CD14-positive monocyte (primary cell): ENCODE data around the gene SLC9A9. TPM values are rescaled to one million over a fixed set of nuclear protein-coding genes. Genes with fewer than 3 reads are reported as not detected.

Experiments
- DNase-seq, 3 donors: peaks; one replicate each; pipeline ENCODE4 v3.0.0-alpha.2; 2011 to 2022
- H2AFZ ChIP-seq: 2 replicates; pipeline ENCODE4 v1.6.0; 2012; ENCODE audit warnings: mild to moderate bottlenecking, low read depth, low read length, inconsistent platforms; ENCODE audit not compliant: insufficient read depth, poor library complexity, severe bottlenecking
- H3K27ac ChIP-seq, 2 donors: 1 replicate in 1 of 2; 2 replicates in 1 of 2; pipeline ENCODE4 v1.5.1; 2012 to 2013; ENCODE audit warnings: low read length in 2 of 2, control low read depth in 1 of 2, inconsistent platforms in 1 of 2, low read depth in 1 of 2, mild to moderate bottlenecking in 1 of 2
- H3K27me3 ChIP-seq, 2 donors: one replicate each; pipeline versions ENCODE4 v1.6.0 to v1.6.1; 2011 to 2013; ENCODE audit warnings: low read length in 2 of 2; ENCODE audit not compliant: control insufficient read depth in 2 of 2, insufficient read depth in 2 of 2
- H3K36me3 ChIP-seq, 2 donors: replicated peaks in 1 of 2; 1 replicate in 1 of 2; 2 replicates in 1 of 2; pipeline versions ENCODE4 v1.5.1 to v1.6.1; 2012 to 2013; ENCODE audit warnings: low read length in 2 of 2, control low read depth in 1 of 2, inconsistent platforms in 1 of 2, mild to moderate bottlenecking in 1 of 2; ENCODE audit not compliant: insufficient read depth in 2 of 2, control insufficient read depth in 1 of 2
- H3K4me1 ChIP-seq, 2 donors: 1 replicate in 1 of 2; 2 replicates in 1 of 2; pipeline versions ENCODE4 v1.5.1 to v1.6.1; 2012 to 2013; ENCODE audit warnings: low read length in 2 of 2, control low read depth in 1 of 2, inconsistent platforms in 1 of 2, mild to moderate bottlenecking in 1 of 2, moderate library complexity in 1 of 2; ENCODE audit not compliant: insufficient read depth in 2 of 2, control insufficient read depth in 1 of 2
- H3K4me2 ChIP-seq: replicated peaks from 2 replicates; pipeline ENCODE3; 2012; ENCODE audit warnings: low read length, moderate library complexity, mild to moderate bottlenecking; ENCODE audit not compliant: poor library complexity, severe bottlenecking; ENCODE audit errors: extremely low read depth
- H3K4me3 ChIP-seq, 3 experiments: fragments of 200-600 bp in 1 of 3; sonication (generic) in 1 of 3; replicated peaks in 1 of 3; 1 replicate in 2 of 3; 2 replicates in 1 of 3; pipeline ENCODE4 v1.5.1; 2011 to 2013; ENCODE audit warnings: low read length in 3 of 3, mild to moderate bottlenecking in 3 of 3, control low read depth in 2 of 3, low read depth in 2 of 3, inconsistent platforms in 1 of 3, moderate library complexity in 1 of 3
- H3K79me2 ChIP-seq: 2 replicates; pipeline ENCODE4 v1.6.0; 2012; ENCODE audit warnings: mild to moderate bottlenecking, control low read depth, inconsistent platforms, low read length, moderate library complexity; ENCODE audit not compliant: insufficient read depth
- H3K9ac ChIP-seq: 2 replicates; pipeline ENCODE4 v1.6.0; 2017; ENCODE audit warnings: low read length, mild to moderate bottlenecking; ENCODE audit not compliant: insufficient read depth, poor library complexity, severe bottlenecking
- H3K9me3 ChIP-seq, 2 donors: replicated peaks in 1 of 2; 1 replicate in 1 of 2; 2 replicates in 1 of 2; pipeline versions ENCODE4 v1.5.1 to v1.6.1; 2012 to 2013; ENCODE audit warnings: low read length in 2 of 2, control low read depth in 1 of 2; ENCODE audit not compliant: control insufficient read depth in 1 of 2, insufficient read depth in 1 of 2
- H4K20me1 ChIP-seq: 2 replicates; pipeline ENCODE4 v1.6.0; 2012; ENCODE audit warnings: mild to moderate bottlenecking, low read length, control low read depth, moderate library complexity; ENCODE audit not compliant: insufficient read depth
- H3K27ac Mint-ChIP-seq, 7 donors: one replicate each; pipeline ENCODE4 v1.8.0; 2020; ENCODE audit warnings: mild to moderate bottlenecking in 7 of 7, mixed read lengths in 7 of 7, moderate library complexity in 6 of 7, inconsistent platforms in 2 of 7
- H3K27me3 Mint-ChIP-seq, 3 donors: one replicate each; pipeline ENCODE4 v1.8.0; 2021 to 2022; ENCODE audit warnings: low read depth in 3 of 3, mild to moderate bottlenecking in 3 of 3, mixed read lengths in 3 of 3, moderate library complexity in 3 of 3, inconsistent platforms in 1 of 3
- H3K36me3 Mint-ChIP-seq, 2 donors: one replicate each; pipeline ENCODE4 v1.8.0; 2020; ENCODE audit warnings: mixed read lengths in 2 of 2, inconsistent platforms in 1 of 2, mild to moderate bottlenecking in 1 of 2
- H3K4me1 Mint-ChIP-seq: one replicate; pipeline ENCODE4 v1.8.0; 2020; ENCODE audit warnings: mild to moderate bottlenecking, mixed read lengths
- H3K4me3 Mint-ChIP-seq, 2 donors: one replicate each; pipeline ENCODE4 v1.8.0; 2020; ENCODE audit warnings: mild to moderate bottlenecking in 2 of 2, mixed read lengths in 2 of 2, moderate library complexity in 1 of 2
- H3K9me3 Mint-ChIP-seq, 7 donors: one replicate each; pipeline ENCODE4 v1.8.0; 2020 to 2022; ENCODE audit warnings: mixed read lengths in 7 of 7, mild to moderate bottlenecking in 6 of 7, moderate library complexity in 6 of 7, inconsistent platforms in 2 of 7
- WGBS: methylation state at CpG from one replicate; pipeline ENCODE4 v1.1.5; 2013; ENCODE audit warnings: missing lambda C conversion rate; ENCODE audit not compliant: insufficient coverage; 5-methylcytosine and 5-hydroxymethylcytosine counted together
- intact Hi-C, 2 donors: fragments of 100-400 bp; cut with micrococcal nuclease; formaldehyde crosslinking; loops; one replicate each; pipeline versions ENCODE4 v1.15.0 to v1.15.1; 2023
- polyA plus RNA-seq, 3 donors: library from polyadenylated mRNA; depleted of rRNA in 1 of 3; unstranded in 2 of 3; stranded (reverse) in 1 of 3; fragments of 300-500 nt in 2 of 3; fragments of >200 nt in 1 of 3; fragmentation: Illumina TruSeq in 2 of 3; gene quantifications; 1 replicate in 2 of 3; 2 replicates in 1 of 3; pipeline ENCODE4 v1.2.3, GENCODE V29; 2012 to 2021
- TF ChIP-seq, protein P1 (sequence below): fragments of 200-600 bp; IDR thresholded peaks from one replicate; pipeline ENCODE4 v1.8.0; 2022; ENCODE audit warnings: antibody characterized with exemption, mild to moderate bottlenecking

The SLC9A9 gene
- polyA plus RNA-seq, 3 donors = 14.1 to 32.8 (median 27.0) TPM

DNA sequence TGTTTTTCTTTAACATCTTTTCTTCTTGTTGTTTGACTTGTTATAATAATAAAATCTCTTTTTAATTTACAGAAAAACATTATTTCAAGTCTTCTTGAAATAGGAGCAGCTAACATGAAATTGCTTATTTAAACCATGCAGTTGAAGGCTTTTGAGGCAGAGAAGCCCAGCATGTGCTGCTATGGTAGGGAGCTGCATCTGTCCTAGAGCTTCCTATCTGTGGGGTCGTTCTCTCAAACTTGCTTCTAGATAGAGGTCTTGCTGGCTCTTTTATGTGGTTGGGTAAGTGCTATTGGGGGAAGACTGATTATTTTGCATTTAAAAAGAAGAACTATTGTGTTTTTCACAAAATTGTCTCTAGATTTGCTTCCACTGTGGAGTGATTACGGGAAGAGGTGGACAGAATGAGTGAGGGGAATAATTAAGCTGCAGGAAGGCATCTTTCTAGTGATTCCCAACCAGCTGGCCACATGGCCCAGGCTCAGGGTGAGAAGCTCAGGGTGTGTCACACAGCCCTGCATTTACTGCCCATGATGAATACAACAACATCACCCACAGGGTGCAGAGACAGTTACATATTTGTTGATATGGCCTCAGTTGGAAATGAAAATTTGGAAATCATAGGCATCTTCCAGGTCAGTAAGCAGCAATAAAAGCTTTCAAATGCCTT lies 630.0 kb downstream of the SLC9A9 start:
- H2AFZ ChIP-seq = peak overlapping the region; percentile 27
- H3K4me3 ChIP-seq = no peak overlapping the region
- H3K4me2 ChIP-seq = no peak overlapping the region
- DNase-seq = no peak
- H3K27me3 ChIP-seq = no peaks in the 10 kb centered on the region
- Mint-ChIP-seq H3K9me3 (peaks cover 0 to 2% (median 0%) of the 10 kb centered on the region in 7 donors), H3K4me1 (peaks cover 29% of the 10 kb centered on the region), H3K4me3 (no peak overlapping the region), H3K27ac (peak overlapping the region in 1 of 7 donors; percentile 10), H3K27me3 (no peaks in the 10 kb centered on the region), H3K36me3 (no peaks in the 10 kb centered on the region)
- H3K79me2 ChIP-seq = no peaks in the 10 kb centered on the region
- WGBS = 25% methylated on average over 1 of the region's 2 CpGs
- no peak overlapping the region for H3K9ac ChIP-seq
- no peaks in the 10 kb centered on the region for H4K20me1 ChIP-seq
- no peaks in the 10 kb centered on the region for H3K9me3 ChIP-seq
- TF ChIP-seq, protein P1, sequence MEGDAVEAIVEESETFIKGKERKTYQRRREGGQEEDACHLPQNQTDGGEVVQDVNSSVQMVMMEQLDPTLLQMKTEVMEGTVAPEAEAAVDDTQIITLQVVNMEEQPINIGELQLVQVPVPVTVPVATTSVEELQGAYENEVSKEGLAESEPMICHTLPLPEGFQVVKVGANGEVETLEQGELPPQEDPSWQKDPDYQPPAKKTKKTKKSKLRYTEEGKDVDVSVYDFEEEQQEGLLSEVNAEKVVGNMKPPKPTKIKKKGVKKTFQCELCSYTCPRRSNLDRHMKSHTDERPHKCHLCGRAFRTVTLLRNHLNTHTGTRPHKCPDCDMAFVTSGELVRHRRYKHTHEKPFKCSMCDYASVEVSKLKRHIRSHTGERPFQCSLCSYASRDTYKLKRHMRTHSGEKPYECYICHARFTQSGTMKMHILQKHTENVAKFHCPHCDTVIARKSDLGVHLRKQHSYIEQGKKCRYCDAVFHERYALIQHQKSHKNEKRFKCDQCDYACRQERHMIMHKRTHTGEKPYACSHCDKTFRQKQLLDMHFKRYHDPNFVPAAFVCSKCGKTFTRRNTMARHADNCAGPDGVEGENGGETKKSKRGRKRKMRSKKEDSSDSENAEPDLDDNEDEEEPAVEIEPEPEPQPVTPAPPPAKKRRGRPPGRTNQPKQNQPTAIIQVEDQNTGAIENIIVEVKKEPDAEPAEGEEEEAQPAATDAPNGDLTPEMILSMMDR = no peak
- no peak overlapping the region for H3K27ac ChIP-seq
- intact Hi-C loops = no loop called here
- peaks cover 11 to 13% of the 10 kb centered on the region in 2 donors for H3K4me1 ChIP-seq
- no peaks in the 10 kb centered on the region for H3K36me3 ChIP-seq

DNA sequence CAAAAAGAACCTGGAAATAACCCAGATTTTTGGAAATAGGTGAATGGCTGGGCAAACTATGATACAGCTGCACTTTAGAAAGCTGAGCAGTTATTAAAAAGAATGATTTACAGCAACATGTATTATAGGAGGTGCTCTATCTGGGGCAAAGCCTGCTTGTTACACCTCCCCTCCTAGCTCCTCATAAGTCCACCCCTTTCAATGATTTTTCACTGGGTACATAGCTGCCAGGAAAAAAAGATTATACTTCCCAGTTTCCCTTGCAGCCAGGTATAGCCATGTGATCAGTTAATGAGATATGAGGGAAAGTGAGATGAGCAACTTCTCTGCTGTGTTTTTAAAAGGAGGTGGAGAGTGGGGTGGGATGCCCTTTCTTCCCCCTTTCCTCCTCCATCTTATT lies 631.0 kb downstream of the SLC9A9 start:
- Histone ChIP-seq H3K9ac (no peak overlapping the region), H3K36me3 (no peaks in the 10 kb centered on the region), H3K4me2 (peak overlapping the region; percentile 51), H3K79me2 (no peaks in the 10 kb centered on the region), H3K4me1 (peaks cover 11 to 13% of the 10 kb centered on the region in 2 donors), H3K27me3 (no peaks in the 10 kb centered on the region), H4K20me1 (no peaks in the 10 kb centered on the region), H3K9me3 (no peaks in the 10 kb centered on the region), H3K4me3 (no peak overlapping the region), H3K27ac (no peak overlapping the region), H2AFZ (peak overlapping the region; percentile 65)
- intact Hi-C loops = no loop called here
- peaks cover 0 to 2% (median 0%) of the 10 kb centered on the region in 3 donors for H3K27me3 Mint-ChIP-seq
- no peak for DNase-seq
- H3K4me1 Mint-ChIP-seq = peaks cover 26% of the 10 kb centered on the region
- peaks cover 0 to 2% (median 0%) of the 10 kb centered on the region in 7 donors for H3K9me3 Mint-ChIP-seq
- TF ChIP-seq, protein P1 = no peak
- no peaks in the 10 kb centered on the region for H3K36me3 Mint-ChIP-seq
- H3K27ac Mint-ChIP-seq = no peak overlapping the region
- no peak overlapping the region for H3K4me3 Mint-ChIP-seq
